SK-N-MC (cell line): Measurements from ENCODE around the gene PMP22.

Experiments
- DNase-seq: peaks from one replicate; pipeline ENCODE4 v3.0.0-alpha.2; 2011; ENCODE audit warnings: low read depth, low spot score
- H3K27ac ChIP-seq: fragments of 200-600 bp; sonication (generic); 2 replicates; pipeline ENCODE4 v1.5.1; 2016; ENCODE audit warnings: mixed run types
- H3K36me3 ChIP-seq: fragments of 200-600 bp; sonication (generic); 2 replicates; pipeline ENCODE4 v1.6.1; 2017; ENCODE audit warnings: antibody characterized with exemption, low read length, mixed read lengths; ENCODE audit not compliant: insufficient read depth
- H3K4me3 ChIP-seq: fragments of 200-600 bp; sonication (generic); 2 replicates; pipeline ENCODE4 v1.5.1; 2016
- H3K9ac ChIP-seq: fragments of 200-600 bp; sonication (generic); 2 replicates; pipeline ENCODE4 v1.8.0; 2017; ENCODE audit warnings: mixed run types, mixed read lengths; ENCODE audit not compliant: insufficient read length
- H3K9me3 ChIP-seq: fragments of 200-600 bp; sonication (generic); 2 replicates; pipeline ENCODE4 v1.6.1; 2017; ENCODE audit warnings: low read depth, mild to moderate bottlenecking, antibody characterized with exemption, low read length, moderate library complexity, mixed read lengths
- EZH2 ChIP-seq: fragments of 200-600 bp; sonication (generic); IDR thresholded peaks from one replicate; pipeline ENCODE4 v1.6.1; 2017; ENCODE audit warnings: antibody characterized with exemption
- FOXP2 ChIP-seq: optimal IDR thresholded peaks from 2 replicates; pipeline ENCODE3; 2011; ENCODE audit warnings: mild to moderate bottlenecking, moderate library complexity; ENCODE audit not compliant: insufficient read depth; ENCODE audit errors: extremely low read length, control extremely low read depth
- POLR2AphosphoS5 ChIP-seq: IDR thresholded peaks from 2 replicates; pipeline ENCODE4 v1.6.1; 2012; ENCODE audit warnings: mild to moderate bottlenecking, low read depth, low read length, borderline replicate concordance

Gene PMP22

GRCh38 chr17:15298176-15298575 is 33.0 kb upstream of the PMP22 start:
- DNase-seq = no peak
- Histone ChIP-seq H3K9ac (no peak overlapping the region), H3K27ac (no peak overlapping the region), H3K4me3 (no peak overlapping the region), H3K36me3 (no peaks in the 10 kb centered on the region), H3K9me3 (no peaks in the 10 kb centered on the region)
- no peak for TF ChIP-seq FOXP2
- TF ChIP-seq EZH2 = no peak

DNA sequence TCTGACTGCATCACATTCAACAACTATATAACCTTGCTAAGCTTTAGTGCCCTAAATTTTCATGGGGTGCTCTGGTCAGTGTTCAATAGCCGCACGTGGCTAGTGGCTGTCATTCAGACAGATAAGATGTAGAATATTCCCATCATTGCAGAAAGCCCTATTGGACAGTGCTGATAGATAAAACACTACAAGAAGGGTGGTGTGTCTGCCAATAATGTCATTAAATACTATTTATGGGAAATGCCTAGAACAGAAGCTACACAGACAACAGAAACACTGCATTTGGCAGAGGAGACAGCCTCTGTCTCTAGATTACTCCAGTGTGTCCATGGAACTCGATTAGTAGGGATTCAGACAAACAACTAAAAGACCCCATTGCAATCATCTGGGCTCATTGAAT is 28.4 kb upstream of the PMP22 start:
- H3K36me3 ChIP-seq = no peaks in the 10 kb centered on the region
- H3K27ac ChIP-seq = no peak overlapping the region
- no peak overlapping the region for H3K4me3 ChIP-seq
- no peak for DNase-seq
- TF ChIP-seq FOXP2 (no peak), EZH2 (no peak), POLR2AphosphoS5 (no peak)
- H3K9ac ChIP-seq = no peak overlapping the region
- H3K9me3 ChIP-seq = no peaks in the 10 kb centered on the region

DNA sequence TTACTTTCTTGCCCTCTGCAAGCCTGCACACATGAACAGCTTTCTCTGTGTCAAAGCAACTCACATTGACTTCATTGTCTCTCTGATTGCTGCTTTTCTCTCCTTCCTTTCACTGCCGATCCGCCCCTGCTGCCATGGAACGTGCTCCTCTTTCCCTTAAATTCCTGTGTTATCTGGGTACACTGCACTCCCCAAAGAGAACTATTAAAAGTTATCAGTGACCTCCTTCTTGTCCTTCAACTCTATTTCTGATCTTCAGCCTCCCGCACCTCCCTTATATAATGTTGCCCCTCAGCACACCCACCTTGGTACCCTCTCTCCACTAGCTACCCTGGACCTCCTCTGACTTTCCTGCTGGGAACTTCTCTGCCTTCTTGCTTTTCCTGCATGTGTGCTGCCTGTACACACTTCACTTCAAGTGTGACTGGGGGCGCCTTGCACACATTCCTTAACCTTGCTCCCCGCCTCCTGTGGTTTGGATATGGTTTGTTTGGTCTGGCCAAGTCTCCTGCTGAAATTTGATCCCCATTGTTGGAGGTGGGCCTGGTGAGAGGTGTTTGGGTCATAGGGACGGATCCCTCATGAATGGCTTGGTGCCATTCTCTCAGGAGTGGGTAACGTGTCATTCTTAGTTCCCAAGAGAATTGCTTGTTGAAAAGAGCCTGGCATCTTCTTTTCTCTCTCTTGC is 26.7 kb upstream of the PMP22 start:
- TF ChIP-seq FOXP2 = no peak
- TF ChIP-seq EZH2 = no peak
- no peak for TF ChIP-seq POLR2AphosphoS5
- no peak for DNase-seq
- Histone ChIP-seq H3K4me3 (no peak overlapping the region), H3K36me3 (no peaks in the 10 kb centered on the region), H3K27ac (no peak overlapping the region), H3K9ac (no peak overlapping the region), H3K9me3 (no peaks in the 10 kb centered on the region)

GRCh38 chr17:15290605-15291004 is 25.5 kb upstream of the PMP22 start:
- Histone ChIP-seq H3K36me3 (no peaks in the 10 kb centered on the region), H3K27ac (no peak overlapping the region), H3K4me3 (no peak overlapping the region), H3K9me3 (no peaks in the 10 kb centered on the region), H3K9ac (no peak overlapping the region)
- TF ChIP-seq EZH2 (no peak), POLR2AphosphoS5 (no peak), FOXP2 (no peak)
- no peak for DNase-seq

DNA sequence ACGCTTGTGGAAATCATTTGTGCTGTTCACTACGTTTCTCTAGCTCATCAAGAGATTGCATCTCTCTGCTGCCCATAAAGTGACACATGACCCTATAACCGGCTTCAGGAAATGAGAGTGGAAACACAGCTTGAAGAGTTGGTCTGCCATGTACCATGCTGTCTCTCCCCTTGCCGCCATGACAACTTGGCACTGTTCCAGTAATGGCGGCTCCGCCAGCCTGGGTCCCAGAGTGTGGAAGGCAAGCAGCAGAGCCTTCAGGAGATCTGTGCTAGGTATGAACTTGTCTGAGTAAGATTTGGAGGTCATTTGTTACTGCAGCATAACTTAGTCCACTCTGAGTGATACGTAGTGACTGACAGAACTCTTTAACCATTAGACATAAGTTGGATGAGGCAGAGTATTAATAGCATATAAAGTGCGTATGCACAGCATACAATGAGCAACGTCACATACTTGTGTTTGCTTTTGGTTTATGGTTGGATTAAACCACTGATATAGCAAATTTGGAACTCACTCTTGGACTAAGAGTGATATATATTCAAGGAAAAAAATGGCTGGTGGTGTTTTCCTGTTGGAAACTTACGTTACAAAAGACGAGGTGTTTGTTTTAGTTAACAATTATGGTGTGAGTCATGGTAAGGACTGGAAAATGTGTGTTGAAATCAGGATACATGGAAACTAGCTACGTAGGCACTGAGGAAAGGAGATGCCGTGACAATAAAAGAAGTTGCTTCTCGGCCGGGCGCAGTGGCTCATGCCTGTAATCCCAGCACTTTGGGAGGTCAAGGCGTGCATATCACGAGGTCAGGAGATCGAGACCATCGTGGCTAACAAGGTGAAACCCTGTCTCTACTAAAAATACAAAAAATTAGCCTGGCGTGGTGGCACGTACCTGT is 24.4 kb upstream of the PMP22 start:
- no peak for DNase-seq
- H3K27ac ChIP-seq = no peak overlapping the region
- TF ChIP-seq POLR2AphosphoS5 = no peak
- no peak for TF ChIP-seq FOXP2
- no peak for TF ChIP-seq EZH2

GRCh38 chr17:15288859-15289258 is 23.7 kb upstream of the PMP22 start:
- no peak for TF ChIP-seq FOXP2
- TF ChIP-seq EZH2 = no peak
- TF ChIP-seq POLR2AphosphoS5 = no peak
- DNase-seq = no peak
- H3K36me3 ChIP-seq = no peaks in the 10 kb centered on the region
- H3K27ac ChIP-seq = no peak overlapping the region
- H3K9ac ChIP-seq = no peak overlapping the region
- H3K4me3 ChIP-seq = no peak overlapping the region
- no peaks in the 10 kb centered on the region for H3K9me3 ChIP-seq

More for the DNA sequence above, 24.4 kb upstream of the PMP22 start:
- no peak overlapping the region for H3K4me3 ChIP-seq
- no peaks in the 10 kb centered on the region for H3K36me3 ChIP-seq
- H3K9me3 ChIP-seq = no peaks in the 10 kb centered on the region
- no peak overlapping the region for H3K9ac ChIP-seq

- no peaks in the 10 kb centered on the region for H3K9me3 ChIP-seq
- no peaks in the 10 kb centered on the region for H3K36me3 ChIP-seq
- H3K4me3 ChIP-seq = no peak overlapping the region
- no peak for DNase-seq
- no peak overlapping the region for H3K27ac ChIP-seq
- no peak overlapping the region for H3K9ac ChIP-seq
- no peak for TF ChIP-seq FOXP2
- TF ChIP-seq EZH2 = no peak
- TF ChIP-seq POLR2AphosphoS5 = no peak
Observed at GRCh38 chr17:15287538-15288267, 22.6 kb upstream of the PMP22 start.

- no peak for DNase-seq
- TF ChIP-seq FOXP2 (no peak), POLR2AphosphoS5 (no peak), EZH2 (no peak)
- no peak overlapping the region for H3K9ac ChIP-seq
- H3K36me3 ChIP-seq = no peaks in the 10 kb centered on the region
- H3K9me3 ChIP-seq = no peaks in the 10 kb centered on the region
- no peak overlapping the region for H3K27ac ChIP-seq
- H3K4me3 ChIP-seq = no peak overlapping the region
Observed at GRCh38 chr17:15285466-15285865, 20.3 kb upstream of the PMP22 start.
